Measurements from ENCODE around the gene ZPBP. TPM values are rescaled to one million over a fixed set of nuclear protein-coding genes. Genes with fewer than 3 reads are reported as not detected.

ZPBP gene
- total and polyA plus RNA-seq, 2 of the 4 experiments (the other 2 are of a cell fraction), result not detected

- H3K4me3 ChIP-seq (ENCODE audit: insufficient read depth, low read depth, low read length), result no peak overlapping the region
- H3K9ac ChIP-seq (ENCODE audit: low read depth, low read length), result no peak overlapping the region
- H4K5ac ChIP-seq (ENCODE audit: low read depth, low read length), result no peak overlapping the region
- ChIA-PET POLR2A (ENCODE audit: unreplicated experiment) (no interaction called here), CTCF (no interaction called here)
- dilution Hi-C loops (cut with HindIII; ENCODE audit: low sequenced_read_pairs, unreplicated experiment), result no loop called here
- no peaks in the 10 kb centered on the region for H3K79me1 ChIP-seq (ENCODE audit: low read depth in 1 of 2, low read length in 2 of 2)
- no peak overlapping the region for H3K4ac ChIP-seq (ENCODE audit: low read depth, low read length)
- ATAC-seq (ENCODE audit: low read depth) (no peak), DNase-seq (no peak)
- no peak overlapping the region for H4K91ac ChIP-seq (ENCODE audit: insufficient read depth, low read depth, low read length)
- H2AFZ ChIP-seq (replicated peaks; ENCODE audit: low read length, poor library complexity), result no peak overlapping the region
- no peak overlapping the region for H3K23ac ChIP-seq (ENCODE audit: low read depth, low read length)
- intact Hi-C loops (cut with micrococcal nuclease), result no loop called here
- no peak overlapping the region for H2BK120ac ChIP-seq (ENCODE audit: low read depth, low read length)
- BruUV-seq (replicated peaks), result no TSS peak
- no peaks in the 10 kb centered on the region for H4K20me1 ChIP-seq (ENCODE audit: insufficient read depth, low read length)
- no peaks in the 10 kb centered on the region for H3K9me1 ChIP-seq (ENCODE audit: insufficient read depth, low read length)
- no peak overlapping the region for H3K18ac ChIP-seq (ENCODE audit: low read depth, low read length)
- no peak overlapping the region for H3K56ac ChIP-seq (ENCODE audit: extremely low read depth, insufficient read depth, low read length)
- H3K27ac ChIP-seq (ENCODE audit: insufficient read depth, low read length), result no peak overlapping the region
- H4K8ac ChIP-seq (ENCODE audit: low read depth in 2 of 2, low read length in 2 of 2), result no peak overlapping the region
- H2BK15ac ChIP-seq (ENCODE audit: low read depth, low read length), result no peak overlapping the region
- no peaks in the 10 kb centered on the region for H3K4me1 ChIP-seq (ENCODE audit: control insufficient read depth, insufficient read depth, low read length)
- H3K9me3 ChIP-seq (ENCODE audit: control insufficient read depth, insufficient read depth, low read length), result no peaks in the 10 kb centered on the region
- in situ Hi-C loops (cut with MboI; ENCODE audit: low sequenced_read_pairs), result no loop called here
- no peak overlapping the region for H2AK9ac ChIP-seq (replicated peaks; ENCODE audit: low read depth, low read length, poor library complexity)
- no peak overlapping the region for H2AK5ac ChIP-seq (ENCODE audit: low read depth, low read length)
- TF ChIP-seq NFE2L2 (IDR thresholded peaks at IDR 0.05; ENCODE audit: low read depth, low read length) (no peak), POLR2A (IDR thresholded peaks at IDR 0.05; ENCODE audit: low read depth, low read length) (no peak)
- no peak overlapping the region for H2BK20ac ChIP-seq (ENCODE audit: low read depth, low read length)
- no peak overlapping the region for H2BK5ac ChIP-seq (ENCODE audit: low read depth, low read length, poor library complexity, severe bottlenecking)
- no peak overlapping the region for H3K4me2 ChIP-seq (ENCODE audit: low read depth, low read length)
- no peaks in the 10 kb centered on the region for H3K36me3 ChIP-seq (ENCODE audit: control insufficient read depth, insufficient read depth, low read length)
- no peak overlapping the region for H3K14ac ChIP-seq (replicated peaks; ENCODE audit: low read depth, low read length)
- no CpG with 5 or more reads among the region's 3 CpGs for WGBS, 2 experiments (ENCODE audit: extremely low coverage in 2 of 2, insufficient read length in 1 of 2)
- no peaks in the 10 kb centered on the region for H3K27me3 ChIP-seq (ENCODE audit: control insufficient read depth, insufficient read depth, low read length)
These were observed 28.2 kb upstream of the ZPBP start for GRCh38 chr7:50121286-50121685.

Data from IMR-90 (cell line).